K562 (cell line): Measurements from ENCODE around the gene ATF4. TPM values are rescaled to one million over a fixed set of nuclear protein-coding genes. Genes with fewer than 3 reads are reported as not detected.
A peak's percentile ranks its signal among the peaks of the same experiment; 100 is the strongest.

ENCODE experiments used
- BDP1 ChIP-seq: IDR thresholded peaks from 3 replicates; pipeline ENCODE4 v1.6.1; 2011; ENCODE audit not compliant: insufficient read length, insufficient read depth
- CBFA2T3 ChIP-seq: fragments of 450-650 bp; IDR thresholded peaks from 2 replicates; pipeline ENCODE4 v1.6.1; 2017
- E2F3 ChIP-seq: fragments of 250-450 bp; sonication (Bioruptor Pico); IDR thresholded peaks from 2 replicates; pipeline ENCODE4 v1.4.0; 2020; ENCODE audit warnings: mild to moderate bottlenecking
- E2F4 ChIP-seq: sonication (generic); formaldehyde crosslinking; IDR thresholded peaks from 2 replicates; pipeline ENCODE4 v1.8.0; 2022; ENCODE audit warnings: mild to moderate bottlenecking, low read depth, missing genetic modification reagents
- GTF2B ChIP-seq: IDR thresholded peaks from 2 replicates; pipeline ENCODE4 v1.6.1; 2011; ENCODE audit not compliant: insufficient read length; ENCODE audit errors: extremely low read depth
- NCOR1 ChIP-seq: fragments of 450-650 bp; IDR thresholded peaks from 2 replicates; pipeline ENCODE4 v1.6.1; 2016; ENCODE audit warnings: mild to moderate bottlenecking, moderate library complexity
- NELFE ChIP-seq: IDR thresholded peaks from 2 replicates; pipeline ENCODE4 v1.6.1; 2011; ENCODE audit warnings: mild to moderate bottlenecking; ENCODE audit not compliant: insufficient read depth, insufficient read length
- NFATC3 ChIP-seq: fragments of 450-650 bp; IDR thresholded peaks from 2 replicates; pipeline ENCODE4 v1.6.1; 2017; ENCODE audit warnings: mild to moderate bottlenecking
- NR2C1 ChIP-seq, 2 experiments: fragments of 450-650 bp; IDR thresholded peaks; 2 replicates each; pipeline ENCODE4 v1.6.1; 2017; ENCODE audit warnings: mild to moderate bottlenecking in 2 of 2, antibody characterized with exemption in 1 of 2, inconsistent platforms in 1 of 2, missing compliant biosample characterization in 1 of 2, missing genetic modification characterization in 1 of 2
- PRDM10 ChIP-seq: fragments of 450-650 bp; IDR thresholded peaks from 2 replicates; pipeline ENCODE4 v1.6.1; 2018; ENCODE audit not compliant: partially characterized antibody
- RBBP5 ChIP-seq: fragments of 200-600 bp; sonication (generic); IDR thresholded peaks from 2 replicates; pipeline ENCODE4 v1.6.1; 2012; ENCODE audit warnings: borderline replicate concordance, mild to moderate bottlenecking, low read length, control low read depth, inconsistent platforms; ENCODE audit not compliant: insufficient read depth, poor library complexity, severe bottlenecking
- SMARCC2 ChIP-seq: fragments of 450-650 bp; IDR thresholded peaks from 2 replicates; pipeline ENCODE4 v1.6.1; 2017; ENCODE audit warnings: antibody characterized with exemption, moderate library complexity, mild to moderate bottlenecking, low read depth
- STAT6 ChIP-seq: sonication (generic); formaldehyde crosslinking; IDR thresholded peaks from 2 replicates; pipeline ENCODE4 v1.8.1; 2023; ENCODE audit warnings: mild to moderate bottlenecking, missing genetic modification reagents
- TAL1 ChIP-seq: fragments of 450-650 bp; IDR thresholded peaks from 2 replicates; pipeline ENCODE4 v1.6.1; 2016; ENCODE audit warnings: mild to moderate bottlenecking
- ZNF224 ChIP-seq: sonication (generic); formaldehyde crosslinking; IDR thresholded peaks from 2 replicates; pipeline ENCODE4 v1.8.0; 2022; ENCODE audit warnings: mild to moderate bottlenecking, missing genetic modification reagents
- ZNF512 ChIP-seq: IDR thresholded peaks from 2 replicates; pipeline ENCODE4 v1.6.1; 2016; ENCODE audit warnings: missing genetic modification characterization, missing compliant biosample characterization
- ZNF699 ChIP-seq: fragments of 250-450 bp; sonication (Bioruptor Pico); IDR thresholded peaks from 2 replicates; pipeline ENCODE4 v1.8.0; 2021; ENCODE audit warnings: mild to moderate bottlenecking, moderate library complexity; ENCODE audit not compliant: insufficient replicate concordance
- ZSCAN32 ChIP-seq: fragments of 450-650 bp; formaldehyde crosslinking; IDR thresholded peaks from 2 replicates; pipeline ENCODE4 v1.4.0; 2020; ENCODE audit warnings: mild to moderate bottlenecking, moderate library complexity
- polyA plus RNA-seq, 8 experiments: library from polyadenylated mRNA; depleted of rRNA in 4 of 8; stranded (reverse) in 5 of 8; unstranded in 3 of 8; fragments of >200 nt; fragmentation: Nextera tagmentation in 2 of 8; fragmentation: Illumina TruSeq in 1 of 8; extraction: Ambion mirVana in 2 of 8; extraction: Trizol in 1 of 8; gene quantifications; 2 replicates each; pipeline versions ENCODE4 v1.2.1 to v1.2.3, GENCODE V29; 2011 to 2014; ENCODE audit warnings: inconsistent platforms in 1 of 8, missing spikeins in 1 of 8
- total RNA-seq, 7 experiments: library from RNA; depleted of rRNA in 6 of 7; stranded (reverse); fragments of >200 nt in 6 of 7; fragmentation: Illumina TruSeq in 2 of 7; extraction: Trizol in 2 of 7; gene quantifications; 2 replicates each; pipeline versions ENCODE4 v1.2.1 to v1.2.3, GENCODE V29; 2011 to 2021; ENCODE audit warnings: low replicate concordance in 1 of 7

Gene ATF4
- total and polyA plus RNA-seq, 9 of the 15 experiments (the other 6 are each of a cell fraction or from before 2014, with no cell fraction given) = 93.1 to 723 (median 355) TPM

- no peak for TF ChIP-seq E2F4 (CRISPR knock-in tag)
- TF ChIP-seq ZNF699 (CRISPR knock-in tag) = no peak
- TF ChIP-seq GTF2B = no peak
- no peak for TF ChIP-seq ZNF512 (tag)
- TF ChIP-seq NCOR1 = no peak
- TF ChIP-seq E2F3 (CRISPR knock-in tag) = no peak
- TF ChIP-seq PRDM10 = peak; percentile 10
- no peak for TF ChIP-seq CBFA2T3
- TF ChIP-seq ZSCAN32 (CRISPR knock-in tag) = no peak
- no peak for TF ChIP-seq SMARCC2
- no peak for TF ChIP-seq NFATC3
- no peak for TF ChIP-seq NELFE
- no peak for TF ChIP-seq TAL1
- no peak for TF ChIP-seq BDP1
- TF ChIP-seq RBBP5 = peak; percentile 70
- TF ChIP-seq ZNF224 = no peak
- TF ChIP-seq STAT6 (CRISPR knock-in tag) = no peak
- no peak for TF ChIP-seq NR2C1 (IDR thresholded peaks at IDR 0.05)
- TF ChIP-seq NR2C1 (tag; IDR thresholded peaks at IDR 0.05) = no peak
These were observed 12.1 kb downstream of the ATF4 start, which contains the start of gene RPS19BP1 (continued) for GRCh38 chr22:39532215-39533073.
